ENCODE measurements around the gene RFX2. TPM values are rescaled to one million over a fixed set of nuclear protein-coding genes. Genes with fewer than 3 reads are reported as not detected.
"Not testable (repeated sequence)": the region's sequence is repeated elsewhere in the genome, so short reads cannot be mapped to it uniquely, and the experiment has no call there.

Gene RFX2
- total RNA-seq, 1 donor = 81.1 TPM

DNA sequence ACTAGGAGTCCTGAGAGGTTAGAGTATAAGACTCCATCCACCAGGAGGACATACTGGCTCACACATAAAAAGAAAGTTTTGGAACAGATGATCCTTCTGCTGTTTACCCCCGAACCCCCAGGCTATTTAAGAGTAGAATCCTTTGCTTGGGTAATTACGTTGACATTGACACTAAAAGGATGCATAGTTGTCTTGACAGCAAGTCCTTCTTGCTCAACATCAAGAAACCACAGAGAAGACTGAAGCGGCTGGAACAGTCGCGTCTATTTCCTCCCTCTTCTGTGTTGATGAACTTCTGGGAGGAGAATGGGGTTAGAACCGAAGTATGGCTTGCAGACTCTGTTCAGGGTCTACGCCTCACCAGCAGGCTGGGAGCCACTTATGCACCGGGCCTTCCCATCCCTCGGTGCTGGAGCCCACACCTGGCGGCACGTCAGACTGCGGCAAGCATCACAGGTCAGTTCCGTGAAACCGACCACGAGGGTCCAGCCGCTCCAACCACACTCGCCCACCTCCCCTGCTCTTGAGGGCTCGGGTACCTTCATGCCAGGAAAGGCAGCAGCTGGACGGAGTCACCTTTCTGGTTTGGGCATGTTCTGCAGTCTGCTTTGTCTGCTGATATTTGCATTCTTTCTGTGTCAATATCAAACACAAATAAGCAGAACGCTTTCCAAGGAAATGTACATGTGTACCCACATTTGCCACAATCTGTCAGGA is 90.0 kb downstream of the RFX2 start:
- DNase-seq (ENCODE audit: low read depth in 2 of 3, low spot score in 2 of 3) = peak in 1 of 3 donors; percentile 8

DNA sequence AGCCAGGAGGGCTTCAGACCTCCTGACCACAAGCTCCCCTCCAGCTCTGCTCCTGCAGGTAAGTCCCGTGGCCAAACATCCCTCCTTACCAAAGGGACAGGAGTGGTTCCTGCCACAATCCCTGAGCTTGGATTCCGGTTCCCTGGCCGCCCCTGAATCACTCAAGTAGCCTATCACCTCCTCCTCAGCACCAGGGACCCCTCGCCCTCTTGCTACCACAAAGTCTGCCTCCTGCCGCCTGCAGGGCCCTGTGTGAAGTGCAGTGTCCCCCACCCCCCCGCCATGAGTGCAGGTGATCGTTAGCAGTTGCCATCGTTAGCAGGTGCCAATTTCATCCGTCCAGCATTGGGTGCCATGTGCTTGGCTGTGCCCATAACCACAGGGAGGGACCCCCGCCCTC is 91.5 kb downstream of the RFX2 start:
- peak in 1 of 3 donors; percentile 11 for DNase-seq (ENCODE audit: low read depth in 2 of 3, low spot score in 2 of 3)

DNA sequence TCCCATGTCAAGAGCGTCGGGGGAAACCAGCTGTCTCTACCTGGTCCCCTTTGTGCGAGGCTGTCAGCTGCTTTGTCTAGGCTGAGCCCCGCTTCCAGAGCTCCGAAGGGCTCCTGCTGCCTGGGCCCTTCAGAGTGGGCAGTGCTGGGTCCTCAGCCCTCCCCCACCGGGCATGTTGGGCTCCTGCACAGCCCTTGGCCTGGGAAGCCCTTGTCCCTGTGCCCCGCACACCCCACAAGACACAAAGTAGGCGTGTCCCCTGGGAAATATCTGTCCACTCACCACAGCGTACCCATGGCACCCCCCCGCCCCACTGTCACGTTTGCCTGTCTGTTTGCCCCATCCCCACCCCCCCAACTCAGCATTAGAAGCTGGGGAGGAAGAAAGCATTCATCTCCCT is 92.7 kb downstream of the RFX2 start:
- no peak for DNase-seq (ENCODE audit: low read depth in 2 of 3, low spot score in 2 of 3)

DNA sequence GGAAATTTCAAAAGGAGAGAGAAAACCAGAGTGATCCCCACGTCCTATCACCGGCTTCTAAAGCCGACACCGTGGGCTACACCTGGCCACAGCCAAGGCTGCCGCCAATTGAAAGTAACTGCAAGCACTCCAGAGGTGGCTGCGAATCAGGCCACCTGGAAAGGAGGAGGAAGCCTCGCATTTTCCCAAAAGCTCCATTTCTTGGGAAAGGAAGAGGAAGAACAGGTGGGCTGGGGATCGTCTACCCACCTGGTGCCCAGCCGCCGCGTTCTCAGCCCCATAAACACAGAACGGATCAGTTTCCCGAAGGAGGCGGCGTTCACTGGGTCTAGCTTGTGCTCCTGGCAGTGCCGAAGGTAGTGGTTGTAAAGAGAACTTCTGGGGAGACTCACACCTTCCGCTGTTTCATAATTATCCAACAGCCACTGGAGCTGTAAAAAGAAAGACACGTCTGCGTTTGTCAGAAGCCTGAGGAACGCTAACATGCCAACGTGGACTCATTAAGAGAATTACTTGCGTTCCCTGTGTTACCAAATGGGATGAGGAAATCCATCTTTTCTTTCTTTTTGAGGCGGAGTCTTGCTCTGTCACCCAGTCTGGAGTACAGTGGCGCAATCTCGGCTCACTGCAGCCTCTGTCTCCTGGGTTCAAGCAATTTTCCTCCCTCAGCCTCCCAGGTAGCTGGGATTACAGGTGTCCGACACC is 94.3 kb downstream of the RFX2 start:
- no peak for DNase-seq (ENCODE audit: low read depth in 2 of 3, low spot score in 2 of 3)

DNA sequence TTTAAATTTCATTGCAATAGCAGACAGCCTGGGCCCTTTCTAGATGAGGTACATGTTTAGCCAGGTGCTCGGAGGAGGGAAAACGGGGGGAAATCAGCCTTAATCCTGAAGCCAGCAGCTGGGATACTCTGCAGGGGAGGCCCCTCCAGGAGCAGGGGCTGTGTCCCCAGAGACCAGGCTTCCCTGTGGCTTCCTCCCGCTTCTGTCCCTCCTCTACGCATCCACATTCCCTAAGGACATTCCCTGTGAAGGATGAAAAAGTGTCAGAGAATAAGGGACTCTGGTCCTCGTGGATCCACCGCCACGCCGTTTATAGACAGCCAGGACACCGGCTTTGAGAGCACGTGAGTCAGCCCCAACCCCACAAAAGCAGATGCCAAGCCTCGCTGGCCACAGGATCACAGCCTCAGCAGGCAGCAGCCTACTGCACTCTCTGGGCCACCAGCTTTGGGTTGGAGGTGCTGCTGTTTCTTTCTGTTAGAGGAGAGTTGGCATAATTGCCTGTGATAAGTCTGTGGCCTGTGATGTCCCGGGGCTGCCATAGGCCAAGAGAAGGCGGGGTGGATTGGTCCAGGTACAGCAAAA is 95.7 kb downstream of the RFX2 start:
- DNase-seq (ENCODE audit: low read depth in 2 of 3, low spot score in 2 of 3) = no peak

DNA sequence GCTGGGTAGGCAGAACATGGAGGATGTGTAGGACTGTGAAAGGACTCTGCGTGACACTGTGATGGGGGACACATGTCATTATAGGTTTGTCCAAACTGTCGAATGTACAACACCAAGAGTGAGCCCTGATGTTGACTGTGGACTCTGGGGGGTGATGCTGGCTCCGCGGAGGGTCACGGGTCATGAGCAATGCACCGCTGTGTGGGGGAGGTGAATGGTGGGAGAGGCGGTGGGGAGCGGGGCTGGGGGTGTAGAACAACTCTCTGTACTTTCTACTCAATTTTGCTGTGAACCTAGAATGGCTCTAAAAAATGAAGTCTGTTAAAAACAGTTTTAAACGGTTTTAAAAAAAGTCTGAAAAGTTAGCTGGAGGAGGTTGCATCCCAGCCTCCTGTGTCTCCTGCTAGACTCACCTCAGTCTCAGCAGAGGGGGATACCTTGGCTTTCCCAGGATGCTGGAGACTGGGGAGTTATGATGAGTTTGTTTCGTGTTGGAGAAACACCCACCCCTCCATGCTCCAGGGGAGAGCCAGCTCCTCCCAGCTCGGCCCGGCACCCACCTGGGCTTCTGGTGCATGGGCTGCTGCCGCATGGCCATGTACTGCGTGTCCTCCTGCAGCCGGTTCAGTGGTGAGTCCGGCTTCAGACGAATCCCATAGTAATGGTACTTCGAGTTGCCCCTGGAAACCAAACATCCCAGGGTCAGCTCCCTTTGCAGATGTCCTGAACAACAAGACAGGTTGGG is 97.7 kb downstream of the RFX2 start:
- DNase-seq (ENCODE audit: low read depth in 2 of 3, low spot score in 2 of 3) = no peak

DNA sequence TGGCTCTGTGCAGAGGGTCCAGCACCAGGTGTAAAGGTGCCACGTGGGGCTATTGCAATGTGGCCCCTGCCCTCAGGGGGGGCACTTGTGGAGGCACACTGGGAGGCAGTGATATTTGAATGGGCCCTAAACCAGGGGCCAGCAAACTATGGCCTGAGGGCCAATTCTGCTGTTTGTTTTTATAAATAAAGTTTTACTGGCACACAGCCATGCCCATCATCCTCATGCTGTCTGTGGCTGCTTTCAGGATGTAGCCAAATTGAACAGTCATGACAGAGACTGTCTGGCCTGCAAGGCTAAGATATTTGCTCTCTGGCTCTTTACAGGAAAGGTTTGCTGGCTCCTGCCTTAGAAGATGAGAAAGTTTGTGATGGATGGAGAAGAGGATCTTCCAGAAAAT is 98.5 kb downstream of the RFX2 start:
- DNase-seq (ENCODE audit: low read depth in 2 of 3, low spot score in 2 of 3) = no peak

DNA sequence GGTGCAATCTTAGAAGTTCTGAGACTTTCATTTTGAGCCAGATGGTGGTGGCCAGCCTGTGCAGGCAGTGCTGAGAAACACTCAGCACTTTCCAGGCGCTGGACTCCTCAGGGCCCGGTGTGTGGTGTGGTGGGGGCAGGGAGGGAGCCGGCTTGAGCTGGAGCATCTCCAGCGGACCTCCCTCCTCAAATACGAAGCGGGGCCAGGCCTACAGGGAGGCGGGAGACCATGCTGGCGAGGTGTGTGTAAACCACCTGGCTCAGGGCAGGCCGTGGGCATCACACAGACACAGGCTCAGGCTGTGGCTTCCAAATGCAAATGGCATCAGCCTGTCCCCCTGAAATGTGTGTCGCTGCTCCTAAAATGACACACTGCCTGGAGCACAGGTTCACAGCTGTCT is 99.1 kb downstream of the RFX2 start:
- no peak for DNase-seq (ENCODE audit: low read depth in 2 of 3, low spot score in 2 of 3)

DNA sequence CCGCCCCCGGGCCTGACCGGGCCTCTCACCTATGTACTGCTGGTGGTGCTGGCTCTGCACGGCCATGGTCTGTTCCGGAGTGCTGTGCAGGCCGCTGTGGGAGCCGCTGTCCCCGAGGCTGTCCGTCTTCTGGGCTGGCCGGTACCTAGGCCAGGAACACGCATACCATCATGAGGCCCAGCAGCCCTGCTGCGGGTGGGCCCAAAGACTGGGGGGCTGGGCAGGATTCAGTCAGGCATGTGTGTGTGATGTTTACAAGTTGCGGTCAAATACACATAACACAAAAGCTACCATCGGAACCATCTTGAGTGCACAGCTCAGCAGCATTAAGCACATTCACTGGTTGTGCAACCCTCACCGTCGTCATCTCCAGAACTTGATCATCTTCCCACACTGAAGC is 100.2 kb downstream of the RFX2 start:
- no peak for DNase-seq (ENCODE audit: low read depth in 2 of 3, low spot score in 2 of 3)

DNA sequence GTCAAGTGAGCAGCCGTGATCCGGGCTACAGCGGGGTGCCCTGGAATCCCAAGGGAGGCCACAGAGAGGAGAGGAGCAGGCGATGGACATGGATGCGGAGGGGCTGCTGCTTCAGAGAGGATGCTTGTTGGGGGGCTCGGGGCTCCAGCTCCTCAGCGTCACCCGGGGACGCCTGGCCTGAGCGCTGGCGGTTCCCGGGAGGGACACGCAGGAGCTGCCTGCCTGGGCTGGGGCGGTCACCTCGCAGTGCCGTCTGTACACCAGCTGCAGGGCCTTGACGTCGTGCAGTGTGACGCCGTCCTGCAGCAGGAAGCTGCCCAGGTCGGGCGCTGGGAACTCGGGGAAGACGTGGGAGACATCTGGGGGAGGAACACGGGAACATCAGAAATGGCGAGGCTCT is 102.4 kb downstream of the RFX2 start:
- DNase-seq (ENCODE audit: low read depth in 2 of 3, low spot score in 2 of 3) = no peak

DNA sequence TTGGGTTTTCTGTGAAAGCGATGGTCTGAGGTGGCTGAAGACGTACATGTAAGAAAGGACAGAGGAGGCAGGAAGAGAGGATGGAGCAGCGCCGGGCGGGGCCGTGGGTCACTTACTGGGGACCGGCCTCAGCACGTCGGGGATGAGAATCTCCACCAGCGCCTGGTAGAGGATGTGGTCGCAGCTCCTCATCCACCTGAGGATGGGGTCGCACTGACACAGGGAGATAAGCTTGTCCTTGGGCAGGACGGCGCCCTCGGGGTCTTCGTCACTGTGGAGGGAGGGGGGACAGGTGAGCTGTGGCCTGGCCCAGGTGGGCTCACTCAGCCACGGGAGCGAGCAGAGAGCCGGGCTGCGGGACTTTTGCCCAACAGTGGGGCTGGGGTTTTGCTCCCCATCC is 103.4 kb downstream of the RFX2 start:
- DNase-seq (ENCODE audit: low read depth in 2 of 3, low spot score in 2 of 3) = no peak

DNA sequence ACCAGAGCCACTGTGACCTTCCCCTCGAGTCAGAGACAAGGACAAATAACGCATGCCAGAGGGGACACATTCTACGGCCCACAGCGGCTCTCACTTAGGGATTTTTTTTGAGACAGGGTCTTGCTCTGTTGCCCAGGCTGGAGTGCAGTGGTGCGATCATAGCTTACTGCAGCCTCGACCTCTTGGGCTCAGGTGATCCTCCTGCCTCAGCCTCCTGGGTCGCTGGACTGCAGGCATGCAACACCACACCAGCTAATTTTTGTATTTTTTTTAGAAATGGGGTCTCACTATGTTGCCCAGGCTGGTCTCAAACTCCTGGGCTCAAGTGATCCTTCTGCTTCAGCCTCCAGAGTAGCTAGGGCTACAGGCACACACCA is 104.2 kb downstream of the RFX2 start:
- not testable (repeated sequence) for DNase-seq (ENCODE audit: low read depth in 2 of 3, low spot score in 2 of 3)

DNA sequence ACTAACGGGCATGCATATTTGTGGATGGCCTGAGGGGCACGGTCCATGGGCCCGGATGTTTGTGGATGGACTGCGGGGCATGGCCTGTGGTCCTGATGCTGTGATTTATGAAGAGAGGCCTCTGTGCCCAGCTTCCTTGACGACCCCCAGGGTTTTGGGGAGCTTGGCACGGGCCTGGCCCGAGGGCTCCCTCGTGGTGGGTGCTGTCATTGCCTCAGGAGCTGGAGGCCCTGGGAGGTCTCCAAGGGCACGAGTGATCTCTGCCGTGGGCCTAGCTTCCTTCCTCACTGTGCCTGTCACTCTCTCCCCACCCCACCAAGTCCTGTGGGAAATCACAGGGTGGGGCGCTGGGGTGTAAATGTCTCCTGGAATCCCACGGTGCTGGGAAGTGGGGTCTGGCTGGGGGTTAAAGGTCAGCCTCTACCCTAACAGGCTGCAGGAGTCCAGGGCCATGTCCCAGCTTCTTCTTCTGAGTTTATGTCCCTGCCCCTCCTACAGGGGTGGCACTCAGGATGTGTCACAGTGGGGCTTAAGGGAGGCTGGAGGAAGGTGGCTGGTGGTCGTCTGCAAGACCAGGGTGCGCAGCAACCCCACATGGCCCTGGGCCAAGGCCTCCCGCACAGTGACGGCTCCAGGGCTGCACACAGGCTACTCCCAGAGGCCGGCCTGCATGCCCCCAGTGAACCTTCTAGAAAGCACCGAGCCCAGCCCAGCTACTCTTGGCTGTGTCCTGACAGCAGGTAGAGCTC is 104.8 kb downstream of the RFX2 start:
- DNase-seq (ENCODE audit: low read depth in 2 of 3, low spot score in 2 of 3) = no peak

DNA sequence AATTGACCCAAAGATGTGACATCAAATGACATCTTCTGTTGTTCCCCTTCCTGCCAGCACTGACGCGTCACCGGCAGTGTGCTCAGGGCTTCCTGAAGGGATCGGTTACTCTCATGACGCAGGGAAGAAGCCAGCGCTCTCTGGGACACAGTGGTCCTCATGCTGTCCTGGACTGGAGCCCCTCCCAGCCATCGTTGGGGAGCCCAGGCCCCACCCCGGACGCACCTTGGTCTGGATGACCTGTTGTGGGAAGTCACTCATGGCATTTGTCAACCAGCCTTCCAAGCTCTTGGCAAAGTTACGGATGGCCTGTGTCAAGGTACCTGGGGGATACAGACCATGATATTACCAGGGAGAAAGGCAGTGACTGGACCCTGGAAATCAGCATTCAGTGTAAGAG is 106.3 kb downstream of the RFX2 start:
- no peak for DNase-seq (ENCODE audit: low read depth in 2 of 3, low spot score in 2 of 3)

DNA sequence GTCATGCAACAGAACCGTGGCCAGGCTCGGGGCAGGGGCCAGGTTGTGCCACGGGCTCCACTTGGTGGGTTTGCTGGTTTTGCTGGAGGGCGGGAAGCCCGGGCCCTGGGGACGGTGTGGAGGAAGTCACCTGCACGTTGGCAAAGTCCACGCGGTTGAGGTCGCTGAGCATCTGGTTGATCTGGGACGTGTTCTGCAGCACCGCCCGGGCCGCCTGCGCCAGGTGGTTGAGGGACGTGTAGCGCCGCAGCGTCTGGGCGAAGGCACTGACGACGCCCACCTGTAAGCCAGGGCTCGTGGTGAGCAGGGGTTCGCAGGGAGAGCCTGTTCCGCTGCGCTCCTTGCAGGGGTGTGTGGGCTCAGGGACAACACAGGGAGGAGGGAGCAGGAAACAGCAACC is 107.7 kb downstream of the RFX2 start:
- DNase-seq (ENCODE audit: low read depth in 2 of 3, low spot score in 2 of 3) = no peak

DNA sequence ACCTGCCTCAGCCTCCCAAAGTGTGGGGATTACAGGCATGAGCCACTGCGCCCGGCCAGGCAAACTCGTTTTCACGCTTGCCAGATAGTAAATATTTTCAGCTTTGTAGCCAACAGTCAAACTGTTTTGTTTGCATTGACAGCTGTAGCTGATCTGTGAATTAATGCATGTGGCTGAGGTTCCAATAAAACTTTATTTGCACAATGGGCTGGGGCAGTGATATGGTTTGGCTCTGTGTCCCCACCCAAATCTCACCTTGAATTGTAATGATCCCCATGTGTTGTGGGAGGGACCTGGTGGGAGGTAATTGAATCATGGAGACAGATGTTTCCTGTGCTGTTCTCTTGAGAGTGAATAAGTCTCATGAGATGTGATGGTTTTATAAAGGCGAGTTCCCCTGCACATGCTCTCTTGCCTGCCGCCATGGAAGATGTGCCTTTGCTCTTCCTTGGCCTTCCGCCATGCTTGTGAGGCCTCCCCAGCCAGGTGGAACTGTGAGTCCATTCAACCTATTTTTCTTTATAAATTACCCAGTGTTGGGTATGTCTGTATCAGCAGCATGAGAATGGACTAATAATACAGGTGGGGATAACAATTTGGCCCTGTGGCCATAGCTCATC is 110.0 kb downstream of the RFX2 start:
- DNase-seq (ENCODE audit: low read depth in 2 of 3, low spot score in 2 of 3) = no peak

DNA sequence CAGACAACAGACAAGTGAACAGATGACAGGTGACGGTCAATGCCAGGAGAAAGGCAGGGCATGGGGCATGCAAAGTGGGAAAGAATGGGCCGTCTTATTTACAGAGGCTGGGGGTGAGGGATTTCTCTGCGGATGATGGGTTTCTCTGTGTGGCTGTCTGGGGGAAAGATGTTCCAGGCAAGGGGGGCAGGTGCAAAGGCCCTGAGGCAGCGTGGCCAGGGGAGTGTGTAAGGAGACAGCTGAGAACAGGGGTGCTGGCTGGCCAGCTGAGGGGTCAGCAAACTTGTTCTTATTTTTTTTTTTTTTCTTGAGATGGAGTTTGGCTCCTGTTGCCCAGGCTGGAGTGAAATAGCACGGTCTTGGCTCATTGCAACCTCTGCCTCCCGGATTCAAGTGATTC is 110.6 kb downstream of the RFX2 start:
- no peak for DNase-seq (ENCODE audit: low read depth in 2 of 3, low spot score in 2 of 3)

DNA sequence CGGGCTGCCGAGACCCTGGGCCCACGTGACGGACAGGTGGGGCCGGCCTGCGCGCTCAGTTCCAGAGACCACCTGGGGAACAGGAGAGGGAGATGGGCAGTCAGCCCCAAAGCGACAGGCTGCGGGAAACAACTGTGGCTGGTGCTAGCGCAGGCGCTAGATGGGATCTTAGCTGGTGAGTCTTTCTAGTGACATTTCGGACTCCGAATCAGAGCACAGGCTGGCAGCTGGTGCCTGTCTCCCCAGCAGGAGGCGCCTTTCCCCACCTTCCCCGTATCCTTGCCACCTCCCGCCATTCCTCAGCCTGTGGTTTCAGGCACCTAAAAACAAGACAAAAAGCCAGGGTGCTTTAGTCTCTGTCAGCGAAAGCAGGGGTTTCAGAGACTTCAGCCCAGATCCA is 112.9 kb downstream of the RFX2 start:
- no peak for DNase-seq (ENCODE audit: low read depth in 2 of 3, low spot score in 2 of 3)

DNA sequence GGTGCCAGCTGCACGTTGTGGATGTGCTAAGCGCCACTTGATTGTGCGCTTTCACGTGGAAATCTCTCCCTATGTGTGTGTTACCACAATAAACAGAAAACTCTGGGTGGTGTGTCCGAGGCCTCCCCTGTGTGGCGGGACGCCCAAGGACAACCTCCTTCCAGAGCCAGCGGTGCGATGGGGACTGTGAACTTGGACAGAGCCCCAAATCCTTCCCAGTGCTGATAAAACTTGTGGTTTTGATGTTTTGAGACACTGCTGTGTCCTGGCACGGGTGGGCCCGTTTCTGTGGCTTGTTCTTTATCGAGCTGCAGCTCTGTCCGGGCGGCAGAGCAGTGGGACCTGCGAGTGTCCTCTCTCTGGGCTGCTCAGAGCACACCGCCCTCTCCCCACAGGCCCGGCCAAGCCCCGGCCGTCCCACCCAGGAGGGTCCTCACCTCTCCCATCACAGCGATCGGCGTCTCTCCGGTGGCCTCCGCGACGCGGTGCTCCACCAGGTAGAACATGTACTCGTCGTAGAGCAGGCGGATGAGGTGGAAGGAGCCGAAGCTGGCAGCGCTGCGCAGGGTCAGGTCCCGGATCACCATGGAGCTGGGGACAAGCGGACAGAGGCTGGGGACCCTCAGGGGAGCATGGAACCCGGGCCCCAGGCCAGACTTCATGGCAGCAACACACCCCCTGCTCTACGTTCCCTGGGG is 113.5 kb downstream of the RFX2 start:
- DNase-seq (ENCODE audit: low read depth in 2 of 3, low spot score in 2 of 3) = no peak

DNA sequence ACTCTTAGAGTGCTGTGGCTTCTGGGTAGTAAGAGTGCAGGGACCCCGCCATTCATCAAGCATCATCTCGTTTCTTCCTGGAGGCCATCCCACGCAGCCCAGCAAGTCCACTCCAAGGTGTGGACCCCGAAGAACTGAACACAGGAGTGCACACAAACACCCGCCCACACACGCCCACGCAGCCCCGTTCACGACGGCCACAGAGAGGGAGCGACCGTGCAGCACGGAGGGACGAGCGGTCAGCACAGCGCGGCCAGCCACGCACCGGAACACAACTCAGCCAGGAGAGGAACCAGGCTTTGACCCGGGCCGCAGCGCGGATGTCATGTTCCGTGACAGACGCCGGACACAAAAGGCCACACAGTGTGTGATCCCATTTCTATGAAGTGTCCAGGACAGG is 114.2 kb downstream of the RFX2 start:
- DNase-seq (ENCODE audit: low read depth in 2 of 3, low spot score in 2 of 3) = no peak
